ENCODE data around the gene HES4.
"Not testable (repeated sequence)": the region's sequence is repeated elsewhere in the genome, so short reads cannot be mapped to it uniquely, and the experiment has no call there.

HES4 gene

DNA sequence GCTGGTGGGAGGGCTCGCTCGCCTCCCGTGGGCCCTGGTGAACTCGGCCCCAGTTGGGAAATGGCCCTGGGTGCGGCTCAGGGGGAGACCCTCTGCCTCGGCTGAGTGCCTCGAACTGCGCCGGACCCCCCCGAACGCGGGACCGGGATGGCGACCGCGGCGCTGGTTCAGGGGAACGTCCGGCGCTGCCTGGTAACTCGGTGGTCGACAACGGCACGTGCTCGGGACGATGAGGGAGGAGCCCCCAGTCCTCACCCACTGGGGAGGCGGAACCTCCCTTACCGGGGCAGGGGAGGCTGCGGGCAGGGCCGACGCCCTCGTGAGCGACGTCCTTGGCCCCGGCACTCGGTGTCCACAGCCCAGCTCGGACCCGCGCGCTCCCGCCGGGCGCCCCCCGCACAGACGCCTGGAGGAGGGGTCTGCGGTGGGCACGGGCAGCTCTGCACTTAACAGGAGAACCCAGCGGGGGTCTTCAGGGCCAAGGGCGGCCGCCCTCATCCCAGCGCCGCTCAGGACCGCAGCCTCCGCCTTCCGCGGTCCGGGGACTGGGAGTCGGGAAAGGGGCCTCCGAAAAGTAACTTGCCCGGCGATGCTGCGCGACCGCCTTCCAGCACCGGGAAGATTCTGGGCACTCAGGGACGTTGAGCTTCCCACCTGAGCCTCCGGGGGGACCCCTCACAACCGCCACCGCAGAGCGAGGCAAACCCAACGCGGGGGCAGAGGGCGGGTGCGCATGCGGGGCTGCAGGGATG, 1.7 kb downstream of the HES4 start:
- no peak for FAIRE-seq

DNA sequence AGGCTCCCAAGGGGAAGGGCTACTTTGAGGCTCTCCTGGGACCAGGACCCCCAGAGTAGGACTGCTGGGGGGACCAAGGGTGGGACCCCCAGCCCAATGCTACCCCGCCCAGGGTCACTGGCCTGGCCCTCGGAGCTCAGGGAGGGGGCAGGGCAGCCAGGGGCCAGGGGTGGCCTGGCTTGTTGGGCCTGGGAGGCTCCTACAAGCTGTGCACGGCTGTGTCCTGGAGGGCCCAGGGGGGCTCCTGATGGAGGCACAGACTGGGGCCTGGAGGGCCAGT, 2.2 kb downstream of the HES4 start:
- no peak for FAIRE-seq

DNA sequence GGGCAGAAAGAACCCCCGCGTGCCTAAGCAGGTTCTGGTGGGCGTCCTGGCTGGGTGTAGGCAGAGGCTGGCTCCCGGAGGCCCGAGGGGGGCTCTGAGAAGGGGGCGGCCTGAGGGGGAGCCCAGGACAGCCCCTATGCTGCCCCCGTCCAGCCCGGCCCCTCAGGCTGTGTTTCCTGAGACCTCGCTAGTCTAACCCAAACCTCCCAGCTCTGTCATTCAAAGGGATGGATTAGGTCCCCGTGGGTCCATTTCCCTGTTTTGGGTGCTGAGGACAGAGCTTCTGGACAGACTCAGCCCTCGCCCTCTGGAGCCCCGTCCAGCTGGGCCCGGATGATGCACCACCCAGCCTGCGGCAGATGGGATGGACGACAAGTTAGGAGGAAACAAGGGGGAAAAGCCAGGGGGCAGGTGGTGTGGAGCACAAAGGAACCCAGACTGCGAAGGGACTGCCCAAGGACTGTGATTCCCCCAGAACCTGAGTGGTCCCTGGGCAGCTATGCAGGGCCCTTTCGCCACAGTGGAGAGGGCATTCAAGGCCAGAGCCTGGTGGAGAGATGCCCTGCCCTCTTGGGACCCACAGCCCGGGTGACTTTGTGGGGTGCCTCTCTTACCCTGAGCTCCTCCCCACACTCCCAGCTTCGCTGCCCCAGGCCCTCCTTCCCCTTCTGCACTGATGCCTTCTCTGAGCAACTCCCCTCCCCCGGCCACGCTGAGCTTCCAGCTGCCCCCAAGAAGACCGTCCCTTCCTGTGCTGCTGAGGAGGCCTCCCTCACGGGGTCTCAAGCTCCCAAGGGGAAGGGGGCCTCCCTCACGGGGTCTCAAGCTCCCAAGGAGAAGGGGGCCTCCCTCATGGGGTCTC, 2.8 kb downstream of the HES4 start:
- no peak for FAIRE-seq

DNA sequence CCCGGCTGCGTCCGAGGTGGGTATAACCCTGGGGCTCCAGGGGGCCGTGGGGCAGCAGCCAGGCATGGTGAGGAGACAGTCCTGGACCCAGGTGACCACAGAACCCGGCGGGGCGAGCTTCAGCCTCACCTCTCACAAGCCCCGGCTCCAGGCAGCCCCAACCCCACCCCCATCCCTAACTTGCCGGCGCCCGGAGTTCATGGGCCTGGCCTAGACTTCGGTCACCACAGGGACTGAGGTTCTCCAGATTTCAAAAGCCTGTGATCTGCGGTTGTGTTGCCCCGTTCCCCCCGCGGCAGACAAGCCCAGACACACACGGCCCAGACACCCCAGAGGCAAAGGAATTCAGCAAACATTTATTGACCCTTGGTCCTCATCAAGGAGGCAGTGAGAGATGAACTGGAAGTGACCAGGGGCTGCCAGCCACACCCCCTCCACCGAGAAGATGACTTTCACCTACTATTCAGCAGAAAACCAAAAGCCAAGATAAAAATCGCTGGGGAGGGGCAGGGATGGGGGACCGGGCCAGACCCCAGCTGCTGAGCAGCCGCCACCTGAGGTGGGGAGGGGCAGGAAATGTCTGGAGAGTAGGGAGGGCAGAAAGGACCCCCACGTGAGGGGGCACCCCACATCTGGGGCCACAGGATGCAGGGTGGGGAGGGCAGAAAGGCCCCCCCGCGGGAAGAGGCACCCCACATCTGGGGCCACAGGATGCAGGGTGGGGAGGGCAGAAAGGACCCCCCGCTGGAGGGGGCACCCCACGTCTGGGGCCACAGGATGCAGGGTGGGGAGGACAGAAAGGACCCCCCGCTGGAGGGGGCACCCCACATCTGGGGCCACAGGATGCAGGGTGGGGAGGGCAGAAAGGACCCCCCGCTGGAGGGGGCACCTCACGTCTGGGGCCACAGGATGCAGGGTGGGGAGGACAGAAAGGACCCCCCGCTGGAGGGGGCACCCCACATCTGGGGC, 3.9 kb downstream of the HES4 start:
- FAIRE-seq = no peak

DNA sequence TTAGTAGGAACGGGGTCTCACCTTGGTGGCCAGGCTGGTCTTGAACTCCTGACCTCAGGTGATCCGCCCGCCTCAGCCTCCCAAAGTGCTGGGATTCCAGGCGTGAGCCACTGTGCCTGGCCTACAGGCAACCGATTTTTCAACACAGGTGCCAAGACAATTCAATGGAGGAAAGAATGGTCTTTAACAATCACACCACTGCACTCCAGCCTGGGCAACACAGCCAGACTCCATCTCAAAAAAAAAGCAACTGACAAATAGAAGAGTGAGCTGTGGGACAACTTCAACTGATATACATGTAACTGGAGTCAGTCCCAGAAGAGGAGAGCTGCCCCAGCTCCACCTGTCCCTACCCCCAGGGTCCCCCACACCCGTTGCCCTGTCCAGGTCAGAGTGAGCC, 5.4 kb downstream of the HES4 start:
- FAIRE-seq = not testable (repeated sequence)

DNA sequence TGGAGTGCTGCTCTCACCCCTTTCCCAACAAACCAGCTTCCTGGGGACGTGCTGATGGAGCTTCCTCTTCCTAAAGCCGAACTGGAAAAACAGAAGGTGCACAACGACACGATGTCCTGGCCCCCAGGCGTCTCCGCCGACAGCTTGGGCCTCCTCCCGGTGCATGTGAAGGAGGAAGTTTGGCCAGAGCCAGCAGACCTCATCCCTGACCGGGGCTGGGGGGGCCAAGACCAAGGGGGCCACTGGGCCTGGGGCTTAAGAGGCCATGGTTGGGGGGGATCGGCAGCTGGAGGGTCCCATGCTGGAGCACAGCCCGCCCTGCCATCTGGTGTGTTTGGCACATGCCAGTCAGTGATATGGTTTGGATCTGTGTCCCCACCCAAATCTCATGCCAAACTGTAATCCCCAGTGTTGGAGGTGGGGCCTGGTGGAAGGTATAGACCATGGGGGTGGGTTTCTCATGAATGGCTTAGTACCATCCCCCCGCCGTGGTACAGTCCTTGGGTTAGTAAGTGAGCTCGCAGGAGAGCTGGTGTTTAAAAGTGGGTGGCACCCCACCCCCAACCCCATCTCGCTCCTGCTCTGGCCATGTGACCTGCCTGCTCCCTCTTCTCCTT, 6.4 kb downstream of the HES4 start:
- no peak for FAIRE-seq

DNA sequence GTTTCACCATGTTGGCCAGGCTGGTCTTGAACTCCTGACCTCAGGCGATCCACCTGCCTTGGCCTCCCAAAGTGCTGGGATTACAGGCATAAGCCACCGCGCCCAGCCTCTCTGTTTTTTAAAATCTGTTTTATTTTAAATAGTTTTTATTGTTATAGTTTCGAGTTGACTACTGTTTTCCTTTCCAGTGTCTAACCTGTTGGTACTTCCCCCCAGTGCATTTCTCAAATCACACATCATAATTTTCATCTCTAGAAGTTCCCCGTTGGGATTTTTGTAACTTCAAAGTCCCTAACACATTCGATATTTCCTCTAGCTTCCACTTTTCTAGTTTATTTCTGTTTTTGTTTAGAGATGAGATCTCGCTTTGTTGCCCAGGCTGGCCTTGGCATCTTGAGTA, 7.5 kb downstream of the HES4 start:
- FAIRE-seq = no peak

DNA sequence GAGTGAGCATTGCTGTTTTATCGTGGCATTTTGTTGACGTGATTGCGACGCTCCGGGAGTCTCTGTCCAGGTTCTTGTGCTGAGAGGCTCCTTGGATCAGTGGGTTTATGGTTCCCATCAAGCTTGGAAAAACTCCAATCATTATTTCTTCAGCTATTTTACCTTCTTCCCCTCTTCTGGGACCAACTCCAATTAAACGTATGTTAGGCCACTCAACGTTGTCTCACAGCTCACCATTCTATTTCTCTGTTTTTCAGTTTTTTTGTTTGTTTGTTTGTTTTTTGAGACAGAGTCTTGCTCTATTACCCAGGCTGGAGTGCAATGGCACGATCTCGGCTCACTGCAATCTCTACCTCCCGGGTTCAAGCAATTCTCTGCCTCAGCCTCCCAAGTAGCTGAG, 8.0 kb downstream of the HES4 start:
- FAIRE-seq = no peak

DNA sequence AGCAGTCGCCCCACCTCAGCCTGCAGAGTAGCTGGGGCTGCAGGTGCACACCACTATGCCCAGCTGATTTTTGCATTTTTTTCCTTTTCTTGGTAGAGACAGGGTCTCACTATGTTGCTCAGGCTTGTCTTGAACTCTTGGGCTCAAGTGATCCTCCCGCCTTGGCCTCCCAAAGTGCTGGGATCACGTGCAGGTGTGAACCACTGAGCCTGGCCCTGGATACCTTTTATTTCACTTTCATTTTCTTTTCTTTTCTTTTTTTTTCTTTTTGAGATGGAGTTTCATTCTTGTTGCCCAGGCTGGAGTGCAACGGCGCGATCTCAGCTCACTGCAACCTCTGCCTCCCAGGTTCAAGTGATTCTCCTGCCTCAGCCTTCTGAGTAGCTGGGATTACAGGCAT, 8.6 kb downstream of the HES4 start:
- not testable (repeated sequence) for FAIRE-seq

DNA sequence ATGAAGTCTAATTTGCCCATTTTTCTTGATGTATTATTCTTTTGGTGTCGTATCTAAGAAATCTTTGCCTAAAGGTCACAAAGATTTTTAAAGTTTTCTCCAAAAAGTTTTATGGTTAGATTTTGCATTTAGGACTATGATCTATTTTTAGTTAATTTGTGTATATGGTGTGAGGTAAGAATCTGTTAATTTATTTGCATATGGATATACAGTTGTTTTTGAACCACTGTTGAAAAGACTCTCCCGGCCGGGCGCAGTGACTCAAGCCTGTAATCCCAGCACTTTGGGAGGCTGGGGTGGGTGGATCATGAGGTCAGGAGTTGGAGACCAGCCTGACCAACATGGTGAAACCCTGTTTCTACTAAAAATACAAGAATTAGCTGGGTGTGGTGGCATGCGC, 11.8 kb downstream of the HES4 start:
- FAIRE-seq = not testable (repeated sequence)

DNA sequence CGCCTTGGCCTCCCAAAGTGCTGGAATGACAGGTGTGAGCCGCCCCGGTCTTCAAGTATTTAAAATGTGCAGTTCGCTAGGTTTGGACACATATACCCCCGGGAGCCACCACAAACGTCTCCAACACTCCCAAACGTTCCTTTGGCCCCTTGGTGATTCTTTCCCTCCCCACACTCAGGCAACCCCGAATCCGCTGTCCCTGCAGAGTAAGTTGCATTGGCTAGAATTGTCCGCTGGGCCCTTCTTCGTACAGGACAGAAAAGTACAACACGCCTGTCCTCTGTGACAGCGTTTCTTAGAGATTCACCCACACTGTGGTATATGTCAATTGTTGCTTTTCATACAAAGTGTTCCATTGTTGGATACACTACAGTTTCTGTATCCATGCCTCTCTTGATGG, 14.8 kb downstream of the HES4 start:
- FAIRE-seq = no peak

DNA sequence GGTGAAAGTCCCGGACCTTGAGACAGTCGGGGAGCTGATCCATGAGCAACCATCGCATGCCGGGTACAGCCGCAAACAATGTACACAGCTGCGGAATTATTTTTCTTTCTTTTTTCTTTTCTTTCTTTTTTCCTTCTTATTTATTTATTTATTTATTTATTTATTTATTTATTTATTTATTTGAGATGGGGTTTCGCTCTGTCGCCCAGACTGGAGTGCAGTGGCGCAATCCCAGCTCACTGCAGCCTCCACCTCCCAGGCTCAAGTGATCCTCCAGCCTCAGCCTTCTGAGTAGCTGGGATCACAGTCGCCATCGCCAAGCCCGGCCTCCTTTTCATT, 15.5 kb downstream of the HES4 start:
- no peak for FAIRE-seq

DNA sequence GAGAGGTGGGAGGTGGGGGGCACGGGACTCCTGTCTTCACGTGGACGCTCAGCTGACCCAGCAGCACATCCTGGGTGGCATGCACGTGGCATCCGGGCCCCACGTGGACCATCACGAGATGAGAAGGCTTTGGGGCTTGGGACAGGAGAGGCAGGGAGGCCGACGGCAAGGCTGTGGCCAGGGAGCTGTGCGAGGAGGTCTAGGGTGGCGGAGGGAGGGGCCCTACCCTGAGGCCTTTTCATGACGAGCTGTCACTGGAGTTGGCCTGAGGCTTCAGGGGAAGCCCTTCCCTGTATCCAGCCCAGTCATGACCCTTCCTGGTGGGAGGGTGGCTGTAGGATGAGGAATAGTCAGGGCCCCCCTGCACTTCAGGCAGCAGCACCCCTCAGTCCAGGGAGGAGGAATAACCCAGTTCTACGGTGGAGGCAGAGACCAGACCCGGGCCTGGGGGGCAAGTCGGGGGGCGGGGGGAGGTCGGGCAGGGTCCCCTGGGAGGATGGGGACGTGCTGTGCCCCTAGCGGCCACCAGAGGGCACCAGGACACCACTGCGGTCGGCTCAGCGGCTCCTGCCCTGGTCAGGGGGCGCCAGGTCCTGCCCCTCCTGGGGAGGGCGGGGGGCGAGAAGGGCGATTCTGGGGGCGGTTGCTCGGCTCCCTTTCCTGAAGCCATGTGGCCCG, 16.0 kb downstream of the HES4 start:
- FAIRE-seq = no peak

DNA sequence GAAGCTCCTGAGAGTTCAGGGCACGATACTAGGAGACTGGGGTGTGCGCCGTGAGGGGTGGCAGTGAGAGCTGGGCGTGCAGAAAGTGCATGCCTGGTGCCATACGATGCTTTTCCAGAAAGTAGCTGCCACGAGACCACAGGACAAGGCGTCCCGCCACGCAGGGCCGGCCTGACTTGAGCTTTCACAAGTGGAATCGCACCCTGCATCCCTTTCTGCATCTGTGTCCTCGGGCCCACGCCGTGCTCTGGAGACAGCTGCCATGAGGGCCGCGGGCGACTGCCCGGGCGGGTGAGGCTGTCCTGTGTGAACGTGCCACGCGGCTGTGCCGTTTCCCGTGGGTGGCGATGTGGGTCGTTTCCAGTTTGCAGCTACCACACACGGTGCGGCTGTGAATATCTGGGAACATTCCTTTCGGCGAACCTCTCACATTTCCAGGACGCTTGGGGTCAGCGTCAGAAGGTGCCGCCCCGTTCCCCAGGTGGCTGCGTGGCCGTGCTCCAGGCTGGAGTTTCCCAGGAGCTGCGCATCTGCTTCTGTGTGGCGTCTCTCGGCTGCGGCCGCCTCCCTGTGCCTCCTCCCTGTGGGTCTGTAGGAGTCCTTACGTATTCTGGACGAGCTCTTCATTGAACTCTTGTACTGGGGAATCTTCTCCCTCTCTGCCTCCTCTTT, 17.0 kb downstream of the HES4 start:
- FAIRE-seq = no peak

DNA sequence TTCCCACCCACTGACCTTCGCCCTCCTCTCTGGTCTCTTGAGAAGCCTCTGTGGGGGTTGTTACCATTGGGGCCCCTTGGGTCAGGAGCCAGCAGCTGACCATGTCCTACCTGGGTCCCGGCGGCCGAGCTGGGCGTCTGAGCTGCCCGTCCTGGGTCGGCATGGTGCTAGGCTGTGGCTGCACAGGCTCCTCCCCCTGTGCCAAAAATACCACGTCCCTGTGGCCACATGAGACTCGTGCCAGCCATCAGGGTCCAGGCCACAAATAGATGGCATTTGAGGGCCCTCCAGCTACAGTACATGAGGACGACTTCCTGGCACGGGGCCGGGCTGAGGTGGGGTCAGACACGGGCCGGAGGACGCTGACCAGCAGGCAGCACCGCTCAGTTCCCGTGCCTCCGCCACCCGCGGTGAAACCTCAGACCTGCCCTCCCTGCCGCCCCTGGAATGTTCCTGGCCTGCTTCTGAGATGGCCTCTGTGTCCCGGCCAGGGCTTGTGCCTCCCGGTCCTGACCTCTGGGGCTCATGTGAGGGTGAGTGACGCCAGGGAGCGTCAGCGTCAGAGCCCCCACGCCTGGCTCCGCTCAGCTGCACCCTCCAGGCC, 17.8 kb downstream of the HES4 start, which contains the start of gene PERM1:
Gene PERM1, minus strand, starts transcription at position 139 of the 604 bp plus-strand sequence. CDS start 1,064 bp downstream, outside the sequence.
- FAIRE-seq = no peak

DNA sequence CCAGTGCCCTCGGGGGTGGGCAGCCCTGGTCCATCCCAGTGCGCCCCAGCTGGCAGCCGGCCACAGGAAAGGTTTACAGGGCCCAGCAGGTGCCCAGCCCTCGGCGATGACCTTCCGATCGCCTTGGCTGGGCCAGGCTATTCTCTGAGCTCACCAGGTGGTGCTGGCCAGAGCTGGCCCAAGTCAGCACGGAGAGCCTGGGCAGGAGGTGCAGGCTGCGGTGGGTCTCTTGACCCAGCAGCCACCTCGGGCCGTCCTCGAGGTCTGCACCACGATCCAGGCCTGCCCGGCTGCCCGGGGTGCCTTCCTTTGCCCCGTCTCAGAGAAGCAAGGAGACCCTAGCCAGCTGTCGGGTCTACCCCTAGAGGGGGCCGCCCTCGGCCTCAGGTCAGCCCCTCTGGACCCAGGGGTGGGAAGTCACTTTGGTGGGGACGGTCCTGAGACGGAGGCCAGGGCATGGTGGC, 18.4 kb downstream of the HES4 start:
- no peak for FAIRE-seq

DNA sequence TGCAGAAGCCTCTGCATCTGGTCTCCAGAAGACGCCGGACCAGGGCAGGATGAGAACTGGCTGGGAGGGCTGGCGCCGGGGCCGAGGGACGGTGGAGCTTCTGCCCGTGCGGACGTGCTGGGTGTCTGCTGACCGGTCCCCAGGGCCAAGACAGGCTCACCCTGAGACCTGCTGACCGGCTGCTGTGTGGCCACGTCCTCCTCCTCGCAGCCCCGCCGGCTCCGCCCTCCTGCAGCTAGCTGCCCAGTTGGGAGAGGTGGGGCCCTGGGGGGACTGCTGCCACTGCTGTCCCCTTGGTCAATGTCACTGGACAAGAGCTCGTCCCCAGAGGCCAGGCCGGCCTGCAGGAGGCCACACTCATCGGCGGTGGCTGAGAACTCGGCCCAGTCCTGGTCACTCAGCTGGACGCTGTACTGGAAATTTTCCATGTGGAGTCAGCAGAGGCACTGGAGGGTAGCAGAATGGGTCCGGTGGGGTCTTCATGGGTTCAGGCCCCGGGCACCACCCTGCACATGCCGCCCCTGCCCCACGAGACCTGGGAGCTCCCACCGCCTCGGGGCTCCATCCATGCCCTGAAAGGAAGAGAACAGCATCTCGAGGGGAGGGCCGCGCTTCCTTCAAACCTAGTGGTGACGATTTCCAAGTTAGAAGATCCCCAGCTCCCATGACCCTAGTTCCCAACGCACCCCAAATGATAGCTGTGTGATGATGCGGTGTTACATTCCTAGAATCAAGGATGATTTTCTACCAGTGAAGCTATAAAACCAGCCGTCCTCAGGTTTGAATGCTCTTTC, 19.1 kb downstream of the HES4 start:
- no peak for FAIRE-seq

DNA sequence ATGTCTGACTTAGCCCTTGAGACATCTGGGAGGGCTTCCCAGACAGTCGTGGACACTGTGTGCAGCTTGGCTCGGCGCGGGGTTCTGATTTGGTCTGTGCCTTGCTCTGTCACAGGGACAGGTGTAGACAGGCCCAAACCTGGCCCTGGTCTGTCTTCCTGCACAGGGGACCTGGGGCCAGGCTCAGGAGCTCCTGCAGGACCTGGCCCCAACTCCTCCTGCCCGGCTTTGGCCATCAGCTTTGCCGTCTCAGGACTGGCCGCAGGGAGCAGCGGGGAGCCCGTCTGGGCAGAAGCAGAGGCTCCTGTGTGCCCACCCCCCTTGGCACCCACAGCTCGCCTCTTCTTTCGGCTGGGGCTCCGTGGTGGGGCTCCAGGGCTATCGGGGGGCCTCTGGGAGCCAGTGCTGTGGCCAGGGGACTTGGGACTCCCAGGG, 19.7 kb downstream of the HES4 start:
- no peak for FAIRE-seq

DNA sequence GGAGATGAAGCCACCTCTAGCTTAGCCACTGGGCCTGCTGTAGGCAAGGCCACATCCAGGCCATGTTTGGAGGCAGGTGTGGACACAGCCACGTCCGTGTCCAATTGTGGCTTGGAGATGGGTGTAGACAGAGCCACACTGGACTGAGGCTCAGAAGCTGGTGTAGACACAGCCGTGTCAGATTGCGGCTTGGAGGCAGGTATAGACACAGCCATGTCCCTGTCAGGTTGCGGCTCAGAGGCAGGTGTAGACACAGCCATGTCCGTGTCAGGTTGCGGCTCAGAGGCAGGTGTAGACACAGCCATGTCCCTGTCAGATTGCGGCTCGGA, 20.2 kb downstream of the HES4 start:
- FAIRE-seq = no peak
